ENCODE measurements around the gene POFUT1.
"Not testable (repeated sequence)": the region's sequence is repeated elsewhere in the genome, so short reads cannot be mapped to it uniquely, and the experiment has no call there.

POFUT1 gene

GRCh38 chr20:32207626-32208498 is at the start of gene POFUT1, which contains the start of gene PLAGL2:
Gene POFUT1, plus strand, starts transcription at chr20:32207880. Its CDS starts 62 bp downstream, at chr20:32207942.
Gene PLAGL2, minus strand, starts transcription at chr20:32207743. Its CDS starts 5,565 bp downstream, at chr20:32202178.
- peak; percentile 77 for DNase-seq (ENCODE audit: low read depth)

GRCh38 chr20:32158351-32158750 is 49.3 kb upstream of the POFUT1 start:
- DNase-seq (ENCODE audit: low read depth): no peak

- DNase-seq (ENCODE audit: low read depth): no peak
Observed at GRCh38 chr20:32158943-32159660, 48.6 kb upstream of the POFUT1 start.

GRCh38 chr20:32159766-32160221 is 47.9 kb upstream of the POFUT1 start:
- DNase-seq (ENCODE audit: low read depth): no peak

GRCh38 chr20:32160341-32160740 is 47.3 kb upstream of the POFUT1 start:
- DNase-seq (ENCODE audit: low read depth): no peak

- no peak for DNase-seq (ENCODE audit: low read depth)
Observed at GRCh38 chr20:32162351-32162750, 45.3 kb upstream of the POFUT1 start.

- DNase-seq (ENCODE audit: low read depth): no peak
Observed at GRCh38 chr20:32163951-32164350, 43.7 kb upstream of the POFUT1 start.

- peak; percentile 22 for DNase-seq (ENCODE audit: low read depth)
Observed at GRCh38 chr20:32164984-32165735, 42.5 kb upstream of the POFUT1 start.

- no peak for DNase-seq (ENCODE audit: low read depth)
Observed at GRCh38 chr20:32165836-32166545, 41.7 kb upstream of the POFUT1 start.

- no peak for DNase-seq (ENCODE audit: low read depth)
Observed at GRCh38 chr20:32167552-32167951, 40.1 kb upstream of the POFUT1 start.

- peak; percentile 51 for DNase-seq (ENCODE audit: low read depth)
Observed at GRCh38 chr20:32168184-32168910, 39.3 kb upstream of the POFUT1 start.

GRCh38 chr20:32177696-32178095 is 30.0 kb upstream of the POFUT1 start:
- not testable (repeated sequence) for DNase-seq (ENCODE audit: low read depth)

GRCh38 chr20:32179515-32179914 is 28.2 kb upstream of the POFUT1 start:
- DNase-seq (ENCODE audit: low read depth): no peak

- no peak for DNase-seq (ENCODE audit: low read depth)
Observed at GRCh38 chr20:32179934-32180333, 27.7 kb upstream of the POFUT1 start.

GRCh38 chr20:32181606-32182005 is 26.1 kb upstream of the POFUT1 start:
- no peak for DNase-seq (ENCODE audit: low read depth)

GRCh38 chr20:32183947-32184635 is 23.6 kb upstream of the POFUT1 start:
- DNase-seq (ENCODE audit: low read depth): no peak

GRCh38 chr20:32184961-32185603 is 22.6 kb upstream of the POFUT1 start:
- no peak for DNase-seq (ENCODE audit: low read depth)

- DNase-seq (ENCODE audit: low read depth): no peak
Observed at GRCh38 chr20:32186506-32186905, 21.2 kb upstream of the POFUT1 start.

GRCh38 chr20:32188376-32189122 is 19.1 kb upstream of the POFUT1 start:
- no peak for DNase-seq (ENCODE audit: low read depth)

Data from amniotic epithelial cell (primary cell).